ENCODE data around the gene LSR.

Gene LSR

GRCh38 chr19:35313587-35313986 is 64.8 kb downstream of the LSR start:
- H3K4me1 Mint-ChIP-seq (ENCODE audit: low read depth), result peaks cover 3% of the 10 kb centered on the region
- no peak overlapping the region for H3K4me3 Mint-ChIP-seq
- H3K27me3 Mint-ChIP-seq (ENCODE audit: low read depth), result no peaks in the 10 kb centered on the region
- no peak overlapping the region for H3K27ac Mint-ChIP-seq
- H3K9me3 Mint-ChIP-seq, result no peaks in the 10 kb centered on the region
- H3K36me3 Mint-ChIP-seq (ENCODE audit: low read depth), result no peaks in the 10 kb centered on the region

GRCh38 chr19:35314031-35314430 is 65.2 kb downstream of the LSR start:
- H3K27me3 Mint-ChIP-seq (ENCODE audit: low read depth), result no peaks in the 10 kb centered on the region

GRCh38 chr19:35314858-35315470 is 66.2 kb downstream of the LSR start:
- Mint-ChIP-seq H3K36me3 (ENCODE audit: low read depth) (no peaks in the 10 kb centered on the region), H3K4me3 (no peak overlapping the region), H3K9me3 (no peaks in the 10 kb centered on the region), H3K27me3 (ENCODE audit: low read depth) (no peaks in the 10 kb centered on the region), H3K4me1 (ENCODE audit: low read depth) (peaks cover 6% of the 10 kb centered on the region), H3K27ac (no peak overlapping the region)

More at GRCh38 chr19:35314031-35314430, 65.2 kb downstream of the LSR start:
- no peaks in the 10 kb centered on the region for H3K36me3 Mint-ChIP-seq (ENCODE audit: low read depth)
- H3K4me1 Mint-ChIP-seq (ENCODE audit: low read depth), result peaks cover 6% of the 10 kb centered on the region
- H3K4me3 Mint-ChIP-seq, result no peak overlapping the region
- H3K27ac Mint-ChIP-seq, result no peak overlapping the region
- no peaks in the 10 kb centered on the region for H3K9me3 Mint-ChIP-seq

GRCh38 chr19:35315883-35316282 is 67.1 kb downstream of the LSR start:
- Mint-ChIP-seq H3K4me3 (no peak overlapping the region), H3K36me3 (ENCODE audit: low read depth) (no peaks in the 10 kb centered on the region), H3K4me1 (ENCODE audit: low read depth) (peaks cover 6% of the 10 kb centered on the region), H3K9me3 (no peaks in the 10 kb centered on the region), H3K27ac (no peak overlapping the region), H3K27me3 (ENCODE audit: low read depth) (no peaks in the 10 kb centered on the region)

- peaks cover 6% of the 10 kb centered on the region for H3K4me1 Mint-ChIP-seq (ENCODE audit: low read depth)
- no peaks in the 10 kb centered on the region for H3K36me3 Mint-ChIP-seq (ENCODE audit: low read depth)
- H3K27me3 Mint-ChIP-seq (ENCODE audit: low read depth), result peaks cover 2% of the 10 kb centered on the region
- no peak overlapping the region for H3K27ac Mint-ChIP-seq
- no peak overlapping the region for H3K4me3 Mint-ChIP-seq
- no peaks in the 10 kb centered on the region for H3K9me3 Mint-ChIP-seq
Measured at GRCh38 chr19:35316560-35316959, 67.8 kb downstream of the LSR start.

Data from T-helper 1 cell treated with Interleukin-12 subunit alpha and Interleukin-12 subunit beta and Interleukin-4 antibody, amounts not matched to agents 30 μg/mL and 1 μg/mL, for 36 hours (primary cell).